DMS53 treated with DMSO at 0.1 percent for 48 hours (cell line): ENCODE data around the gene OR1F1.
"Not testable (repeated sequence)": the region's sequence is repeated elsewhere in the genome, so short reads cannot be mapped to it uniquely, and the experiment has no call there.

Experiments used
- DNase-seq: peaks from one replicate; lab custom pipeline; 2025; ENCODE audit not compliant: unreplicated experiment; lab: John Stamatoyannopoulos, UW

OR1F1 gene

GRCh38 chr16:3173892-3174617 is 13.9 kb upstream of the OR1F1 start:
- peak; percentile 23 for DNase-seq

- no peak for DNase-seq
Measured at GRCh38 chr16:3174618-3175148, 13.3 kb upstream of the OR1F1 start.

- DNase-seq: no peak
Measured at GRCh38 chr16:3175157-3176093, 12.6 kb upstream of the OR1F1 start.

- DNase-seq: no peak
Measured at GRCh38 chr16:3179651-3180050, 8.4 kb upstream of the OR1F1 start.

- DNase-seq: no peak
Measured at GRCh38 chr16:3180445-3180878, 7.5 kb upstream of the OR1F1 start.

- not testable (repeated sequence) for DNase-seq
Measured at GRCh38 chr16:3182293-3182607, 5.8 kb upstream of the OR1F1 start.

GRCh38 chr16:3182608-3183444 is 5.2 kb upstream of the OR1F1 start:
- peak; percentile 40 for DNase-seq

- no peak for DNase-seq
Measured at GRCh38 chr16:3183445-3184139, 4.4 kb upstream of the OR1F1 start.

GRCh38 chr16:3186946-3187690 is 886 bp upstream of the OR1F1 start:
- DNase-seq: no peak

- no peak for DNase-seq
Measured at GRCh38 chr16:3188675-3188924, 596 bp downstream of the OR1F1 start.

GRCh38 chr16:3188925-3189825 is 1.2 kb downstream of the OR1F1 start:
- peak; percentile 50 for DNase-seq

GRCh38 chr16:3189869-3190268 is 1.9 kb downstream of the OR1F1 start:
- DNase-seq: no peak

- peak; percentile 72 for DNase-seq
Measured at GRCh38 chr16:3190949-3191353, 2.9 kb downstream of the OR1F1 start.

- no peak for DNase-seq
Measured at GRCh38 chr16:3192476-3193019, 4.5 kb downstream of the OR1F1 start.

GRCh38 chr16:3193221-3194212 is 5.5 kb downstream of the OR1F1 start:
- no peak for DNase-seq

GRCh38 chr16:3194792-3195191 is 6.8 kb downstream of the OR1F1 start:
- DNase-seq: no peak

- no peak for DNase-seq
Measured at GRCh38 chr16:3195975-3196374, 8.0 kb downstream of the OR1F1 start.
